ENCODE measurements around the gene EPHA10.

The EPHA10 gene

GRCh38 chr1:37734629-37735591 lies 30.0 kb downstream of the EPHA10 start:
- DNase-seq (ENCODE audit: low read depth) = no peak
- no peak overlapping the region for H3K4me3 ChIP-seq (ENCODE audit: control insufficient read depth, low read depth, low read length)
- no peak for TF ChIP-seq CTCF (IDR thresholded peaks at IDR 0.05; ENCODE audit: control insufficient read depth, insufficient read depth, low read depth, low read length, missing control alignments)

GRCh38 chr1:37732111-37732780 lies 32.7 kb downstream of the EPHA10 start:
- no peak for DNase-seq (ENCODE audit: low read depth)
- no peak for TF ChIP-seq CTCF (IDR thresholded peaks at IDR 0.05; ENCODE audit: control insufficient read depth, insufficient read depth, low read depth, low read length, missing control alignments)
- H3K4me3 ChIP-seq (ENCODE audit: control insufficient read depth, low read depth, low read length) = no peak overlapping the region

- TF ChIP-seq CTCF (IDR thresholded peaks at IDR 0.05; ENCODE audit: control insufficient read depth, insufficient read depth, low read depth, low read length, missing control alignments) = no peak
- H3K4me3 ChIP-seq (ENCODE audit: control insufficient read depth, low read depth, low read length) = no peak overlapping the region
- no peak for DNase-seq (ENCODE audit: low read depth)
Measured at GRCh38 chr1:37731312-37732019, 33.5 kb downstream of the EPHA10 start.

- no peak for TF ChIP-seq CTCF (IDR thresholded peaks at IDR 0.05; ENCODE audit: control insufficient read depth, insufficient read depth, low read depth, low read length, missing control alignments)
- no peak overlapping the region for H3K4me3 ChIP-seq (ENCODE audit: control insufficient read depth, low read depth, low read length)
- DNase-seq (ENCODE audit: low read depth) = no peak
Measured at GRCh38 chr1:37730376-37730775, 34.5 kb downstream of the EPHA10 start.

GRCh38 chr1:37728416-37728815 lies 36.5 kb downstream of the EPHA10 start:
- DNase-seq (ENCODE audit: low read depth) = no peak
- H3K4me3 ChIP-seq (ENCODE audit: control insufficient read depth, low read depth, low read length) = no peak overlapping the region
- TF ChIP-seq CTCF (IDR thresholded peaks at IDR 0.05; ENCODE audit: control insufficient read depth, insufficient read depth, low read depth, low read length, missing control alignments) = no peak

GRCh38 chr1:37726751-37727585 lies 38.0 kb downstream of the EPHA10 start:
- DNase-seq (ENCODE audit: low read depth) = no peak
- no peak for TF ChIP-seq CTCF (IDR thresholded peaks at IDR 0.05; ENCODE audit: control insufficient read depth, insufficient read depth, low read depth, low read length, missing control alignments)
- no peak overlapping the region for H3K4me3 ChIP-seq (ENCODE audit: control insufficient read depth, low read depth, low read length)
